UCSD-AML1 (cell line): ENCODE data around the gene MEGF11.
A peak's percentile ranks its signal among the peaks of the same experiment; 100 is the strongest.

Experiments used
- DNase-seq: peaks from one replicate; lab custom pipeline; 2025; ENCODE audit not compliant: unreplicated experiment; lab: John Stamatoyannopoulos, UW

Gene MEGF11

DNA sequence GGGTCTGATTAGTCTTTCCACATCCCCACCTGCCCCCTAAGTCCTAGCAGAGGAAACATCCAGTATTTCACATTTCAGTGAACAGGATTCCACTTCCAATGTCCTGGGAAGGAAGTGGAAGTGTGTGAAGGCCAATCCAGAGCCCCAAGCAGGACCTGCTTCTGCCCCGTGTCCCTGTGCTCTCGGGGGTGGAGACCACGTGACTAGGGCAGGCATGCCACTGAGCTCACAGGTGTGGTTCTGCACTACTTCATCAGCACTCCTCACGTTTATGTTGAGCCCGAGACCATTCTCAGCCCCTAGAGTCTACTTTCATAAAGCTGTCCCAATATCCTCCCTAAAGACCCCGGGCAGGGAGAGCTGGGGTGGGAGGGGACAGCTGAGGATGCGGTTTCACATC, 299.9 kb downstream of the MEGF11 start:
- DNase-seq: no peak

DNA sequence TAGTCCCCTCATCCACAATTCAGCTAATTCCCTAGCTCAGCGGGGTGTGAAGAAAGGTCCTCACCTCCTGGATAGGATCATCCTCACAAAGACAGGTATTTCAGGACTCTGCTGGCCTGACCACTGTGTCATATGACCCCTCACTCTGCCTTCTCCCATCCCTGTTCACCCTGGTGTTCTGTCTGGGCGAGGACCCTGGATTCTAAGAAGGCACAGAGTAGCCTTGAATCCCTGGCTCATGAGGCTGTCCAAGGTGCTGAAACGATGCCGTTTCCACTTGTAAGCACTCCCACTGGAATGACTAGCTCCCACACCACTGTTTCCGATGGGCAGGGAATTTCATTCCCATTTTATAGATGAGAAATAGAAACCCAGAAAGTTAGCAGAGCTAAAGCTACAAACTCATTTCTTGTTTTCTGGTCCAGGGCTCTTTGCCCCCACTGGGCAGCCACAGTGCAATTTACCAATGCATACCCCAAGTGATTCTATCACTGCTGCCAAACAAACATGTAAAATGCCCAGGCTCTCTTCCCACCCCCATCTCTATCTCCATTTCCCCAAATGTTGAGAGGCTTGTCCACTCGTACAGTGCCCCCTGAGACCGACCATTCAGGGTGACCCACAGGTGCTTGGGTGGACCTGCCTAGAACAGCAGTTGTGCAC, 301.0 kb downstream of the MEGF11 start:
- peak; percentile 21 for DNase-seq

DNA sequence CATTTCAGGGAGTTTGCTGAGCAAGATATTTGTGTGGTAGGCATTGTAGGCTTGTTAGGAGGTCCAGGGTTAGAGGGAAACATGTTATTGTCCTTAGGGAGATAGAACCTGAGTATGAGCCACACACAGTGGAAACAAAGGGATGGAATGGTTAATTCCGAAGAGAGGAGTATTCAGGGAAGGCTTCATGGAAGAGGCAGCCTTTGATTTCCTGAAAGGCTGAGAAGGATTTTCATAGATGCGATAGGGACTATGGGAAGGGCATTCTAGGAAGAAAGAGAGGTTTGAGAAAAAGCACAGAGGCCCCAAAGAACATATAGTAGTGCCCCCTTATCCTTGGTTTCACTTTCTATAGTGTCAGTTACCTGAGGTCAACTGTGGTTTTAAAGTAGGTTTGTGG, 302.5 kb downstream of the MEGF11 start:
- DNase-seq: no peak

DNA sequence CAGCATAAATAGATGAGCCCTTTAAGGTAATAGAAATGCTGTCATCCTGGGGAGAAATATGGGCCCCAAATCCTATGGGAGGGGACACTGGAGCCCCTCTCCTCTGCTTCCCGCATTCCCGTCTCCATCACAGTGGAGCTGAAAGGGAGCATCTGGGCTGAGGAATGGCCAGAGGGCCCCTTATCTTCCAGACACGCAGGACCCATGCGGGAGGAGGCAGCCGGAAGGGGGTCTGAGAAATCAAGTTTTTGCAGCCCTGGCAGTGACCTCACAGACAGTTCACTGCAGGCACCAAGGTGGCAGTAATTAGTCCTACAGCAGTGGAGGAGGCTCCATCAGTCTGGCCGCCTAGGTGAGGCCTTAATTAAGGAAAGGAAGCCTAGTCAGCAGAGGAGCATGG, 304.1 kb downstream of the MEGF11 start:
- no peak for DNase-seq

DNA sequence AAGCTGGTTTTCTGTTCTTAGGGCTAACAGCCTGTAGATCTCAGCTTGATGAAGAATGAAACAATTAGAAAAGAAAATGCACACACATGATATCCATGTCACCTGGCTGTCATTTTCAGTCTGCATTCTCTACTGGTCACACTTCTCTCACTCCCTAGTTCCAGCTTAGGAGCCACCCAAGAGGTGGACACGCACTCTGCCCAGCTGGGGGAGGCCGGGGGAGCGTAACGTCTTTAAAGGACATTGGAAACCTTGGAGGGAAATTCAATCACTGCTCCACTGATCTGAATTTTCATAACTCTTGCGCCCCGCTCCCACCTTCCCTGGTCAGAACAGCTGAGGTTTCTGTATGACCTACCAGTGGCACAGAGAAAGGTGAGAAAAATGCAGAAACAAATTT, 304.5 kb downstream of the MEGF11 start:
- DNase-seq: no peak

DNA sequence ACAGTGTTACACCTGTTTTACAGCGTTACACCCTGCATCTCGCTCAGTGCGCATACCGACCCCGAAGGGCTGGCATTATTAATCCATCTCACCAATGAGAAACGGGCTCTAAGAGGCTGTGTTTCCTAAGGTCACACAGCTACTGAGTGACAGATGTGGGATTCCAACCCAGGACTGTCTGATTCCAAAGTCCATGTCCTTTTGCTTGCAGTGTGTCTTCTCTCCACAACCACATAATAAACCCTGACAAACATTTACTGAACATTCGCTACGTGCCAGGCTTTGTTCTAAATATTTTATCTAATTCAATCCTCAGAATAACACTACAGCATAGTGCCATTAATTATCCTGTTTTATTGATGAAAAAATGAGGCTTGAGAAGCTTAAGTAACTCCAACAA, 305.2 kb downstream of the MEGF11 start:
- DNase-seq: no peak

DNA sequence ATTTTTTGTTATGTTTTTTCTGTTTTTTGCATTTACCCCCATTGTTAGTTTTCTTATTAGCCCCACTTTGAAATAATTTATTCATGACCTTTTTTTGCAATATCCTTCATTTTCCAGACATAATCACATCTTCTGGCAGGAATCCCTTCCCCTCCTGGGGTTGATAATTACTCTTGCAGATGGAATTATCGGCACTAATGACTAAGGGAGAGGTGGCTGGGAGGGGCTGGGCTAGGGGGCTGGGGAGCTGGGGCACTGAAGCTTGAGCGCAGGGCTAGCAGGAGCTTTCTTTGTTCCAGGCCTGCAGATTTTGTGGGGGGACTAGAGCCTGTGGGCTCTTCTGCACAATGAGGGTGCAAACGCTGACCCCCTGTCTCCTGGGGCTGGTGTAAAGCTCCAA, 306.5 kb downstream of the MEGF11 start:
- DNase-seq: no peak

DNA sequence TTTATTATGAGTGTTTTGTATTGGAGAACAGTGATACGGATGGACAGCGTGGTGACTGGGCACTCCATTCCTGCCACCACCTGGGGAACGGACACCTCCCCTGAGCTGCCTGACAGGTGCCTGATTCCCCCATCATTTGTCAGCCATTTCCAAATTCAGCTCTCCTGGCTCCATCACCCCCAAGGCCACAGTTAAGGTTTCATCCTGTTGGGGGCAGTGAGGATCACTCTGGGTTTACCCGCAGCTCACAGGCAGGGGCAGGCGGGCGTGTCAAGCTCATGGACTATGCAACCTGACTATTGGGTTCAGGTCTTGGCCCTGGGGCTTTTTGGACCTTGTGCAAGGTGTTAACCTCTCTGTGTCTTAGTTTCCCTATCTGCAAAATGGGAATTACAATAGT, 307.9 kb downstream of the MEGF11 start:
- no peak for DNase-seq

DNA sequence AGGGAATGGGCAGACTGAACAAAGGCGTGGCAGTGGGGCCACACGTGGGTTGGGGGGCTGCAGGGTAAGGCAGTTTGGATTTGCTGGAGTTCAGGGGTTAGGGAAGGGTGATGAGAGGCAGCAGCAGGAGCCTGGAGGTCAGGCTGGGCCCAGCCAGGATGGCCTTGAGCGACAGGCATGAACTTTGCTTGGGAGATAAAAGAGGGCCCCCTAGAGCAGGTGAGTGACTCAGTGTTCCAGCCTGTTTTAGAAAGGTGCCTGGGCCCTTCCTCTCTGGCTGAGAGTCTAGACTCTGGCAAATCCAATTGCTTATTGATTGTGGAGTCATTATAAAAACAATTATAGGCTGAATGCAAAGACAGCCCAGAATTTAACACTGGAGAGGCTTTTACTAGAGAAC, 309.1 kb downstream of the MEGF11 start:
- DNase-seq: no peak

DNA sequence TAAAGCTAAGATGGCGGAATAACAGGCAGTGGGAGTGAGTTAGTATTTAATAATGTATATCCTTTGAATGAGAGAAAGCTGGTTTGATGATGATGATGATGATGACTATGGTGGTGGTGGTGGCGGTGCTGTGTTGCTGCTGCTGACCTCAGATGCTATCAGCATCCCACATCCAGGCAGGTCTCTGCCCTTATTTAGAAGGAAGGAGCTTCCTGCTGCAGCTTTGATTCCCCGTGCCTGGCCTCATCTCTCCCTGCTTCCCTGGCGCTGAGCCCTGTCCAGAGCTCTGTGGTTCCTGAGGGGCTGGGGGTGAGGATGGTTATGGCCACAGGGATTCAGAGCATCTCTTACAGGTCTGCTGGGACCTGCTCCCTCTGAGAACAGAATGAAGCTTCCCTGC, 311.1 kb downstream of the MEGF11 start:
- DNase-seq: no peak

DNA sequence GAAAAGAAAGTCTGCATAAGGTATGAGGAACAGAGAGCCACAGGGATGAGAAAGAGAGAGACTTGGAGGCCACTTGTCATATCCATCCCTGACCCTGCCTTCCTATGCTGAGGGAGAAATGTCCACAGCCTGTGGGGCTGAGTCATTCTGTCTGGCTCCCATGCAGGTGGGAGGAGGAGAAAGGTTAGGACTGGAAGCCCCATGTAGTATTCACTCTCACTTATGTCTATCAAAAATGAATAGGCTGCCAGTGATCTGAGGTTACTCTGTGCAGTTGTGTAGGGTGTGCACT, 313.0 kb downstream of the MEGF11 start:
- DNase-seq: no peak

DNA sequence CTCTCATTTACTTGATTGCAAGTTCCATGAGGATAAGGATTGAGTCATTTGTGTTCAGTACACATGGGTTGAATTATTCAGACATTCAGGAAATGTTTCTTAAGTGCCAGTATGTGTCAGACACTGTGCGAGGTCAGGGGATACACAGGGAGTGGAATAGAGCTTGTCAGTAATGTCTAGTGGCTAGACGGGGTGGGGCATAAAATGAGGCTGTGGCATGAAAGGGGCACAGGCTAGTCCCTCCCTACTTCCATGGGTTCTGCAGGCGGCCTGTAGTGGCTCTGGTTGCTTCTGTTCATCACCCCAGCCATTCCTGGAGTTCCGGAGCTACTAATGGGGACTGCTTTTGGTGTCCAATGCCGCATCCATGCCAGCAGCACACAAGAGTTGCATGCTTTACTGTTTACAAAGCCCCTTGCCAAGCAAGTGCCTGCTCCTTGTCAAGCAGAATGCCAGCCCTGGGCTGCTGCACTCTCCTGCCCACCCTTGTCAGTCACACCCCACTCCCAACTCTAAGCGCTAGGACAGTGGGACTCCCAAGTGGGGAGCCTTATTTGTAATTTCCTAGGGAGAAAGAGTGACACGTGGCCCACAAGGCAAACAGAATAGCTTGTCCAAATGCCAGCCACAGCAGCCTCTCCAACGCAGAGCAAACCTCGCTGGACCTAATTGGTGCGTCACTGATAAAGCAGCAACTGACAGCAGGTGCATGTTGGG, 313.5 kb downstream of the MEGF11 start:
- DNase-seq: no peak

DNA sequence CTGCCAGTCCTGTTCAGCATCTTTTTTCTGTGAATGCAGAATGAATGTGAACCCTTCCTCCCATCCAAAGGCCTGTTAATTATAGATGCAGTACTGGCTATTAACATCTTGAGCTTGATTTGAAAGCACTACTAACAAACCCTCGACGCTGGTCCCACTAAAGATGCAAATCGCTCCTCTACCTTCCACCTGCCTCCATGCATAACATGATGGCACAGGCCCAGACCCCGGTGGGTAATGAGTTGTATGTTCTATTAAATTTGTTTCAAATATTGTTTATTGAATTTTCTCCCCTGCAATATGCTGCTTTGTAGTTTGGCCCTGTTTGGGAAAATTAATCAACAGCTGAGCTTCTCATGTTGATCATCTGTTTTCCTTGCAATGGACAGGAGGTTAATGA, 314.9 kb downstream of the MEGF11 start:
- no peak for DNase-seq

DNA sequence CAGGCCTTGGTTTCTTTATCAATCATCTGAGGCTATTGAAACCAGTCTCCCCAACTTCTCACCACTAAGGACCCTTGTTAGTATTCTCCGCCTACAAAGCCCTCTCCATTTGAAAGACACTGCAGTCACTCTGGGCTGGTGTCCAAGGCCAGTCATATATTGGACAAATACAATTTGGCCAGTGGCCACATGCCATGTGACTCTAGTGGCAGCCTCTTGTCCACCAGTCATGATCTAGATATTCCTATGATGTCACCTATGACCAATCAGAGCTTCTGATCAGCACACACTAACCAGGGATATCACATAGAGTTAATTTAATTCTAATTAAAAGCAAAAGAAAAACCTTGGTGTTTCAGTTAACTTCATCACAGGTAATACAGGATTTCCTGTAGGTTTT, 316.1 kb downstream of the MEGF11 start:
- no peak for DNase-seq

DNA sequence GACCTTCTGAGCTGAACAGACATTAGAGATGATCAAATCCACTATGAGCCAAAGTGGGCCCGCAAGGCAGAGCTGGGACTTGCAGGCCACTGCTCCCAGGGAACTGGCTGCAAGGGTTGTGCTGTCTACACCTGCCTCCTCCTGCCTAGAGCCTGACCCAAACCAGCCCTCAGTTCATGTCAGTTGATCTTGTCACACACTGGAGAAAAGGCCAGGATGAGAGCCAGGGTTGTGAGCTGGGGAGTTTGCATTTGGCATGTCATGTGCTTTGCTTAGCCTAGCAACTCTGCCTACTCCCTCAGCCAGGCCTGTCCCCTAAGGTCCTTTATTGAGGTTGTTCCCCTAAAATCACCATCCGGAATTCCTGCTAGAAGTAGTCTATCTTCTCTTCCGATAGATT, 316.5 kb downstream of the MEGF11 start:
- DNase-seq: no peak

DNA sequence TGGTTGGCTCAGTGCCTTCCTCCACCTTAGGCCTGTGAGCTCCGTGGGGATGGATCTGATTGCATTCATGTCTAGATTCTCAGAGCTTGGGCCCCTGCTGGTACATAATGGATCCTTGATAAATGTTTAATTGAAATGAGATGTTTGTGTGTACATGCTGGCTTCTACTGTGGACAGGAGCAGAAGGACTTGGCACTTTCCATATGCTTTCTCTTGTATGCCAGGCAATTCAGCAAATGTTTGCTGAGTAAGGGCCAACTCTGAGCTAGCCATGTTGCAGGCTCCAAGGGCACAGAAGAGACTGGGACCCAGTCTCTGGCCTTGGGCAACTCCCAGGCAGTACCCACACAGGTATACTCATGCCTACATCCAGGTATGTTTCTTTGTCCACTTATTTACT, 317.3 kb downstream of the MEGF11 start:
- DNase-seq: no peak

DNA sequence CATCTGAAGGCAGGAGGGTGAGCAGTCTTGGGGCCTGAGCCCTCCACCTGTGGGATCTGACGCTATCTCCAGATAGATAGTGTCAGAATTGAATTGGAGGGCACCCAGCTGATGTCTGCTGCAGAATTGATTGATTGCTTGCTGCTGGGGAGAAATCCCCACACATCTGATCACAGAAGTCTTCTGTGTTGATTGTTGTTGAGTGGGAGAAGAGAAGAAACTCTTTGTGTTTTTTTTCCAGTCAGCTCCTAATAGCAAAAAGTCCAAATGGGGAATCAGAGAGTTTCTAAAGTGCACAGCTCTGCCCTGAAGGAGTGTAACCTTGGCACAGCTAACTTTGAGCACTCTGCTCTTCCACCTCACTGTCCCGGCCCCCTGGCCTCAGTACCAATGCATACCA, 318.2 kb downstream of the MEGF11 start:
- no peak for DNase-seq

DNA sequence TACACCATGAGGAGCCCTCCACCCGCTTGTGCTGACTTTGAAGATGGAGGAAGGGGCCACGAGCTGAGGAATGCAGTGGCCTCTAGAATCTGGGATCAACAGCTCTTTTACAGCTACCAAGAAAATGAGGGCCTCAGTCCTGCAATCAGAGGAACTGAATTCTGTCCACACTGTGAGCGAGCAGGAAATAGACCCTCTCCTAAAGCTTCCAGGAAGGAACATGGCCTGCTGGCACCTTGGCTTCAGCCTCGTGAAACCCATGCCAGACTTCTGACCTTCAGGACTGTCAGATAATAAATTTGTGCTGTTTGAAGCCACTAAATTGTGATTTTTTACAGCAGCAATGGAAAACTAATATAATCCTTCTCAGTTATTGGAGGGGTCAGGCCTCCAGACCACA, 322.3 kb downstream of the MEGF11 start:
- DNase-seq: no peak

DNA sequence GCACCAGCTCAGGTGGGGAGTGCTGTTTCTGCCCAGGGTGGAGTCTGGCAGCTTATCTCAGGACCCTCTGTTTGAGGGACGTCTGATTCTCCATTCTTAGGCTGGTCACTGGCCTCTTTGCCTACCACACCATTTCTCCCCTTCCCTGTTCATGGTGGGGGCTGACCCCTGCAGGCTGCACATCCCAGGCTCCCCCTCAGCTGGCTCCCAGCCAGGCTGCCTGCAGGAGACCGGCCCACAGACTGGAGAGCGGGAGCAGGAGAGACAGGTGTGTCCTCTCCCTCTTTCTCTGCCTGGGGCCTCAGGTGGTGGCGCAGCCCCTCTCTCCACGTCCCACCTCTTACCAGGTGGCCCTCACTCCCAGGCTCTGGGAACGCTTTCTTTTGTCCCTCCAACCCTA, 323.4 kb downstream of the MEGF11 start:
- no peak for DNase-seq

DNA sequence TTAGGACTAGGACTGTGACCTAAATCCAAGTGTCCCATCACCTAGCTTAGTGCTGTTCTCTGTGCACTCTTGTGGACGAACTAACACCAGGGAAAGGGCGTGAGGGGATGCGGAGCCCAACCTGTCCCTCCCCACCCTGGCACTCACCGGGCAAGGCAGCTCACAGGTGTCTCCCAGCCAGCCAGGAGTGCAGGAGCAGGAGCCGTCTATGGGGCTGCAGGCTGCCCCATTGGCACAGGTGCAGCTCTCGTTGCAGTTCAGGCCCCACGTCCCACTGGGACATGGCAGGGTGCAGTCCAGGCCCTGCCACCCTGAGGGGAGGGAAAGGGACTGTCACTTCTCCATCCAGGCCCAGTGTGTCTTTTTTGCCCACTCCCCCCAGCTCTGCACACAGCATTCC, 324.0 kb downstream of the MEGF11 start:
- DNase-seq: no peak

DNA sequence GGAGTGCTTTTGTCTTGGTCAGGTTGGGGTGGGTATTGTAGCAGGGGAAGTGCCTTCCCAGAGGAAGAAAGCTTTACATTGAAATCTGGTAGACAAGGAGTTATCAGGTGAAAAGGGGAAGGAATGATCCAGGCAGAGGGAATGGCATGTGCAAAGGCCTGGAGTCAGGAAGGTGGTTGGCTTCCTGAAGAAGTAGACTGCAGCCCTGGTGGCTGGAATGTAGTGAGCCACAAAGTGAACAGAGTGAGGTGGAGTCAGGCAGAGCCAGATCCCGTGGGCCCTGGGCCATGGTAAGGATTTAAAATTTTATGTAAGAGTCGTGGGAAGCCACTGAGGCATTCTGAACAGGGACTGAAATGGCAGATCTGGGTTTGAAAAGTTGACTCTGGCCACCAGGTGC, 326.0 kb downstream of the MEGF11 start:
- DNase-seq: no peak

DNA sequence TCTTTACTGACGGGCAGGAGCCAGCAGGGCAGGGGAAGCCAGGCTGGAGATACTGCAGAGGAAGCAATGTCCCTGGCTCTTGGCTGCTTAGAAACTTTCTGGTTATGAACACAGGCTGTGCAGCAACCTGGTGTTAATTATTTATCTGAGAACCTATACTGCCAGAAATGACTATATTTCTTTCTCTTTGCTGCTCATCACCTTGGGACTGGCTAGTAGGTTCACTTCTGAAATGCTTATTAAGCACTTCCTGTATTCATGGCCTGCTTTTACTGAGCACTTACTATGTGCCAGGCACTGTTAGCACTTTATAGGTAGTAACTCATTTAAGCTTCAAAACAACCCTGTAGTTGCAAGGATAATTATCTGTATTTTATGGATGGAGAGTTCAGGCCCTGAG, 326.7 kb downstream of the MEGF11 start:
- no peak for DNase-seq

DNA sequence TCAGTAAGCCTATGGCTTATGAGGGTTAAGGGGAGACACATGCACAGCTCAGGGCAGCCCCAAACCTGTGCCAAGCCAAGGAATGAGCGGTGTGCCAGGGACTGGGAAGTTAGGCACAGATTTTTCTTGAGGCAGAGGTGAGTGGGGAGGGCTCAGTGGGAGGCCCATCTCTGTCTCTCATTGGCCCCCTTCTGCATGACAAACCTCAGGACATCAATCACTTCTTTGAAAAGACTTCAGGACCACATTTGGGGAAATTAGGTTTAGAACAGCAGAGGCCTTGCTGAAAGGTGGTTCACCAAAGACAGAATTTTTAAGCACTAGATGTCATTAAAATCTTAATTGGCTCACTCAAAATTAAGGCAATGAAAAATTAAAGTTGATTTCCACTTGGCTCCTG, 327.1 kb downstream of the MEGF11 start:
- no peak for DNase-seq
